HT1080 (cell line): ENCODE data around the gene SYT8. TPM values are rescaled to one million over a fixed set of nuclear protein-coding genes. Genes with fewer than 3 reads are reported as not detected.

ENCODE experiments used
- DNase-seq: peaks from one replicate; pipeline ENCODE4 v3.0.0-alpha.2; 2015; ENCODE audit warnings: low read depth
- total RNA-seq: library from RNA; depleted of rRNA; stranded (reverse); fragments of >200 nt; shearing (Covaris generic); gene quantifications from 2 replicates; pipeline ENCODE4 v1.2.3, GENCODE V29; 2014

Gene SYT8
- total RNA-seq, 1 experiment from 2014 or later: not detected

DNA sequence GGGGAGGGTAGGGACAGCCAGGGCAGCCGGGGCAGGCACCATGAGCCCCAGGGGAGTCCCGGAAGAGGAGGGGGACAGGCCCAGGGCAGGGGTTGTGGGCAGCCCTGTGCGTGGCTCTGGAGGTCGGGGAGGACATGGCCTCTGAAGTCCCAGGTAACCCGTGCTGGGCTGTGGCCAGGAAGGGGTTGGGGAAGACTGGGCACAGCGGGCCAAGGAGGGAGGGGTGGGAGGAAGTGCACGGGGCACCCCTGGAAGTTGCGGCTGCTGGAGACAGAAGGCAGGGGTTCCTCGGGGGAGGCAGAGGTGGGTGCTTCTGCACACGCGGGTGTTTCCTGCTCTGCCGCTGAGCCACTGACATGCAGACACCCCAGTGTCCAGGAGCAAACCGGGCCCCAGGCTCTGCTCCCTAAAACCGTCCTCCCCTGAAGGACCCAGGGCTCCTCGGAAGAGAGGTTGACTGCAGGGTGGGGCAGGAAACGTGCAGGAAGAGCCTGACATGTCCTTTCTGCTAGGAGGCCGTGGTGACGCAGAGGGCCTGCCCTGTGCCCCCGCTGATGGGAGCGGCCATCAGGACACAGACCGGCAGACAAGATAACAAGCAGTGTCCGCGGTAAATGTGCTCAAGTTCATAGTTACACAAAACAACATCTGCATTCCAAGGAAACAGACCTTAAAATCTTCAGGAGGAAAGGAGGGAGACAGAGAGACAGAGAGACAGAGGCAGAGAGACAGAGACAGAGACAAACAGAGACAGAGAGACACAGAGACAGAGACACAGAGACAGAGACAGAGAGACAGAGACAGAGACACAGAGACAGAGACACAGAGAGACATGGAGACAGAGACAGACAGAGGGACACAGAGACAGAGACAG lies 9.7 kb downstream of the SYT8 start:
- no peak for DNase-seq

DNA sequence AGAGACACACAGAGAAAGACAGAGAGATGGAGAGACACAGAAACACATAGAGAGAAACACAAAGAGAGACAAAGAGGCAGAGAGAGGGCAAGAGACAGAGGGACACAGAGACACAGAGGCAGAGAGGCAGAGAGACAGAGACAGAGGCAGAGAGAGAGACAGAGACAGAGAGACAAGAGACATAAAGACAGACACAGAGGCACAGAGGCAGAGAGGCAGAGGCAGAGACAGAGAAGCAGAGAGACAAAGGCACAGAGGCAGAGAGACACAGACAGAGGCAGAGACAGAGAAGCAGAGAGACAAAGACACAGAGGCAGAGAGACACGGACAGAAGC lies 10.3 kb downstream of the SYT8 start:
- no peak for DNase-seq

DNA sequence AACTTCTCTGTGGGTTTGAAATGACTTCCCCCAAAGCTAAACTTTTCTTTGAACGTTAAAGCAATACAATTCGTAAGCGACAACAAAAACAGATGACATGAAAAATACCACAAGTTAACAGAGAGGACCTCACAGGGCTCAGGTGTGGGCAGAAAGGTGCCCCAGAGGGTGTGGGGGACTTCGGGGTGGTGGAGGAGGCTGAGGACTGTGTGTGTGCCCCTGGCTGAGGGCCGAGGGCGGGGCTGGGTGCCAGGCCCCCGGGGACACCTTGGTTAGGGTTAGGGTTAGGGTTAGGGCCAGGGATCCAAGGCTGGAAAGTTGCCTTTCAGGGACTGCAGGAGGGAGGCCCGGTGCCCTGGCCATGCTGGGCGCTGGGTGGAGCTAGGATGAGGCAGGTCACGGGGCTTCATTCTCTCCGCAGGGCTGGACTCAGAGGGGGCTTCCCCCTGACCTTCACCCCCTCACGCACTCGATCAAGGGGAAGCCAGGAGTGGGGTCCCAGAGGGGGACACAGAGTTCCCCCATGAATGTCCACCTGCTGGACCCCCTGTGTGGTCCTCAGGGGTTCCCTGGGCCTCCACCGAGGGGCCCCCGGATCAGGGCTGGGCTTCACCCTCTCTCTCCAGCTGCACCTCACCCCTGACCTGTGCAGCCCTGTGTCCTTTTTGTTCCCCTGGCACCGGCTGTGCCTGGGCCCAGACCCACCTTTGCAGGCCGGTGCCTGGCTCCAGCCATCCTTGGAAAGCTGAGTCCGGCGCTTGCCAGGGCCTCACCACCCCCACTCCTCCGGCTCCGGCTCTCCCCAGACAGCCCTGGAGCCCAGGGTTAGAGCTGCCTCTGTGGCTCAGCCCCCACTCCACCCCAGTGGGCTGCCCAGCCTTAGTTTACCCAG lies 11.0 kb downstream of the SYT8 start:
- DNase-seq: no peak

DNA sequence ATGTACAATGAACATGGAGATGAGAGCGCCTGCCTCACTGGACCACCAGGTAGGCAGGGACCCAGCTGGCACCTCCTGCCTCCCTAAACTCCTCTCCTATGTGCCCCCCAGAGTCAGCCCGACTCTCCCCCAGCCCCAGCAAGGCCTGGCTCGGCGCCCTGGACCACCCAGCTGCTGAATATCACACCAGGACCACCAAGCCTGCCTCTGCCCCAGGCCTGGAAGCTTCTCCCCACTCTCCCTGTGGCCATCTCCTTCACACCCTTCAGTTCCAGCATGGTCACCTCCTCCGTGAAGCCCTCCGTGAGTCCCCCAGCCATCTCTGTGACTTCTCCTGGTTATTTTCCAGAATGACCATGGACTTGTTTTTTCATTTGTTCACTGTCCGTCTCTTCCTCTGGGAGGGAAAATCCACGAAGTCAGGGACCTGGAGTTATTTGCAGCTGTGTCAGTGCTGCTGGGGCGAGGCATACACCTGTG lies 11.7 kb downstream of the SYT8 start:
- DNase-seq: no peak

DNA sequence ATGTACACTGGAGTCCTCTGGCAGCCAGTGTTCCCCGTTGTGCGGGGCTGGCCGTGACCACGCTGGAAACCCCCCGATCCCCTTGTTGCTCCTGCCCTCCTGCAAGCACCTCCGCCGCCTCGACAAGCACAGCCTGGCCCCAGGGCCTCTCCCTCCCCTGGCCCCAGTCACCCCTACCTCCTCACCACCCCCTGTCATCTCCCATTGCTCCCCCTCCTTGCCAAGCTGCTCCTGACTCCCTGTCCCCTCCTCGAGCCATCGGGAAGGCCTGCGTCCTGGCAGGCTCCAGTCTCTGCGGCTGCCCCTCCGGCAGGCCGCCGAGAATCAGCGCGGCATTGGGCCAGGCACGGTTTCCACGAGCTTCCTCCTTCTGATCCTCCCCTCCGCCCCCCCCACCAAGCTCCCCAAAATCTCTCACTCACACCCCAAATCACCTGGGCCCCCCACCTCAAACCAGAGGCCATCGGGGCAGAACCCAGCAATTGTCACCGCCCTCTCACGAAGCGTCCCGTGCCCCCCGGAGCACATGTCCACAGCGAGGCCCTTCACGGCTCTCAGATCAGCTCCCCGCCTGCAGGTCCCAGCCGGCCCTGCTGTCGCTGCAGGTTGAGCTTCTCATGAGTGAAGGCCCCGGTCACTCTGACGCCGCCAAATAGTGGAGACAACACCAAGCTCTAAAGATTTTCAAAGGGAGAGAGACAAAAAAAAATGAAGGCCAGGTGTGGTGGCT lies 12.4 kb downstream of the SYT8 start:
- DNase-seq: no peak

DNA sequence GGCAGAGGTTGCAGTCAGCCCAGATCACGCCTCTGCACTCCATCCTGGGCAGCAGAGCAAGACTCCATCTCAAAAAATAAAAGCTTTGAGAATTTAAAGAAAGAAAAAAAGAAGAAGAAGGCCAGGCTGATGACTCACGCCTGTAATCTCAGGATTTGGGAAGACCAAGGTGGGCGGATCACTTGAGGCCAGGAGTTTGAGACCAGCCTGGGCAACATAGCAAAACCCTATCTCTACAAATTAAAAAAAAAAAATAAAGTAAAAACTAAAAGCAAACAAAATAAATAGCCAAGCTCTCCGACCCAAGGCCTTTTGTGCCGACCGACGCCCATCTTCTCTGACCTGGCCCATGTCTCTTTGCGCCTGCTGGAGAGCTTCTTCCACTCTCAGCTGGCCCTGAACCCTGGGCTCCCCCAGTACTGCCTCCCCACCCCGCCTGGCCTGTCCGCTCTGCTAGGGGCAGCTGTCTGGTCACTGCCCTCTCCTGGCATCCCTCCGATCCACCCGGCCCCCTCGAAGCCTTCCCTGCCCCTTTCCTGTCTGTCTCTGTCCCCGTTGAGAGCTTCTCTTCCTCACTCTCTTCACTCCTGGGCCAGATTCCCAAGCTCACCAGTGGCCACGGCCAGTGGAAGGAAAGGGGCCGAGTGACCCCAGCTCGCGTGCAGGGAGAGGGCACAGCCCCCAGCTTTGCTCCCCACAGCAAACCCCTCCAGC lies 13.3 kb downstream of the SYT8 start:
- no peak for DNase-seq

DNA sequence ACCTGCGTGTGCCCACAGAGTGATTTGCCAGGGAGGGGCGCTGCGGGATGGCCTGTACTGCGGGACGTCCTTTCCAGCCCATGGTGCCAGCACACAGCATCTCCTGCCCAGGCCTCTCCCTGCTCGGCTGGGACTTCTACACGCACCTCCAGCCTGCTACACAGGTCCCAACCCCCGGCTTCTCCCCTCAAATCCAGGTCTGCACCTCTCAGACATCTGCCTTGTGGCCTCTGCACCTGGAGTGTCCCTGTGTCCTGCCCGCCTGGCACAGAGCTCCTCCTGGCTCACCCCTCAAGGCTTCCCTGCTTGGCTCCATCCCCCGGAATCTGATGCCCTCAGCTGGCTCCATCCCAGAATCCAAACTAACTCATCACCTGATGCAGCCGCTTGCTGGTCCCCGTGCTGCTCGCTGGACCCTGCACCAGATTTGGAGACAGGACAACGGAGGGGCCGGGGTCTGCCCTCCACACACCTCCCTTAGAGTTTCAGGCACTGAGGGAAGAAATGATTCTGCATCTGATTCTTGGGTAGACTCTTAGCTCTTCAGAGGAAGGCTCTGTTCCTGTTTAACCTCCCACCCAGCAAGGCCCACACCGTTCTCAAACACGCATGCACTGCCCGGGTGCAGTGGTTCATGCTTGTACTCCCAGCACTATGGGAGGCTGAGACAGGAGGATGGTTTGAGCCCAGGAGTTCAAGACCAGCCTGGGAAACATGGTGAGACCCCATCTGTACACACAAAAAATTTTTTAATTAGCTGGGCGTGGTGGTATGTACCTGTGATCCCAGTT lies 14.0 kb downstream of the SYT8 start:
- no peak for DNase-seq

DNA sequence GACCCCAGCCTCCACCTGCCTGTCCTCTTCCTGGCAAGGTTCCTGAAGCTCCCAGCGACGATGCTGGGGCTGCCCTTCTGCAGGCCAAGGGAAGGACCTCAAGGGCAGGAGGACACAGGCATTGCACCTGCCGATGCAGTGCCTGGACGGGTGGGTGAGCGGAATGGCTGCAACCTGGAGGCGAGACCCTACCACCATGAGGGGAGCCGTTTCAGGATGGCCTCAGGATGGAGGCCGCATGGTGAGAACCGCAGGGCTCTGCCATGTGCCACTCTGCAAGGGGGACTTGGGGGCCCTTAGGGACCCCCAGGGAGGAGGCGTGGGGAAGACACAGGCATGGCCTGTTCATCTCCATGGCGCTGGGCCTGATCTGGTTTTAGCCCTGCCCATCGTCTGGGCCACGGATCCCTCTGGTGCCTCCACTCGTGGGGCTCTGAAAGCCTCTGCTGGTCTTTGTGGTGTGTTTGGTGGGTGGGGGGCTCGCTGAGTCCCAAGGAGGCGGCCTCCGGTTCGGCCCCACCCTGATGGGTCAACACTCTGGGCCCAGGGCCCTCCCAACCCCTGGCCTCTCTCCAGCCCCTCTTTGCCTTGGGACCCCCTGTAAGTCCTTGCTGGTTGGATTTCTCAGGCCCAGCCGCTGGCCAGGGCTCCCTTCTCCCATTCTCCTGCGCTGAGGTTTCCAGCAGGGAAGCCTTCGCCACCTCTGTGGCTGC lies 16.8 kb downstream of the SYT8 start:
- no peak for DNase-seq

DNA sequence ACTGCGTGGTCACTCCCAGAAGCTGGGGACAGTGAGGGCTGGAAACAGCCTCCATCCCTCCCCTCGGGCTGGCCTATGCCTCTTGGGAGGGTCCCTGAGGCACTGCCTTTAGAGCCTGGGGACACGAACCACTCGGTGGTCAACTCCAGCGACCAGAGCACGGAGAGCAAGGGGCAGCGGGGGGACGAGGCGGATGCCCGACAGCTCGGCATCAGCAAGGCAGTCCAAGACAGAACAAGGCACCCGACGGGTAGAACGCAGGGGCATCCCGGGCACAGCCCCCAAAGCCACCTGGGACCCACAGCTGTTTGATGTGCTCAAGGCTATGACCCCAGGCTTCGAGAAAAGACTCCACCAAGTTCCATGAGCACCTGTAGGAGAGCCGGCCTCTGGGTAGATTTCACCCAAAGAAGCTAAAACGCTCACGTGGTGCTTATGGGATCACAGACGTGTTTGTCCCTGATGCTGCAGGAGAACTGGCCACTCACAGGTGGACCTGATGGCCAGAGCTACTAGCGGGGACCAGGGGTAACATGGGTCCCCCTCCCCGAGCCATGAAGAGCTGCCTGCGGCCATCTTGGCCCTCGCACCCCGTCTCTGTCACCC lies 17.6 kb downstream of the SYT8 start:
- DNase-seq: no peak

DNA sequence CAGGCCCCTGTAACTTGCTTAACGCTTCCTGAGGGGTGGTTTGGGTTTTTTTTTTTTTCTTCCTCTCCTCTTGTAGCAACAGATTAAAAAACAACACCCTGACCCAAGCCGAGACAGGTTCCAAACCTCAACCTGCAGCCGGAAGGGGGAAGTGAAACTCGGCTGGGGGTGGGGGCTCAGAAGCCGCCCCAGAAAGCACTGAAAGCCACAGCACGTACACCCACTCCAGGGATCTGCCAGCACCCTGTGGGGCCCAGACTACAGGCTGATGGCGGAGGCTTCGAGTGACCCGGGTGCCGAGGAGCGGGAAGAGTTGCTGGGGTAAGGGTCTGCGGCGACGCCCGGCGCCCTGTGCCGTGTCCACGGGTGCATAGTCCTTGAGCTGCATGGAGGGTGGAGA lies 18.1 kb downstream of the SYT8 start, which contains the start of gene LSP1:
TSS of gene LSP1 (plus strand) at position 208 of the 400 bp plus-strand sequence. CDS start at position 269, 61 bp downstream.
- no peak for DNase-seq

DNA sequence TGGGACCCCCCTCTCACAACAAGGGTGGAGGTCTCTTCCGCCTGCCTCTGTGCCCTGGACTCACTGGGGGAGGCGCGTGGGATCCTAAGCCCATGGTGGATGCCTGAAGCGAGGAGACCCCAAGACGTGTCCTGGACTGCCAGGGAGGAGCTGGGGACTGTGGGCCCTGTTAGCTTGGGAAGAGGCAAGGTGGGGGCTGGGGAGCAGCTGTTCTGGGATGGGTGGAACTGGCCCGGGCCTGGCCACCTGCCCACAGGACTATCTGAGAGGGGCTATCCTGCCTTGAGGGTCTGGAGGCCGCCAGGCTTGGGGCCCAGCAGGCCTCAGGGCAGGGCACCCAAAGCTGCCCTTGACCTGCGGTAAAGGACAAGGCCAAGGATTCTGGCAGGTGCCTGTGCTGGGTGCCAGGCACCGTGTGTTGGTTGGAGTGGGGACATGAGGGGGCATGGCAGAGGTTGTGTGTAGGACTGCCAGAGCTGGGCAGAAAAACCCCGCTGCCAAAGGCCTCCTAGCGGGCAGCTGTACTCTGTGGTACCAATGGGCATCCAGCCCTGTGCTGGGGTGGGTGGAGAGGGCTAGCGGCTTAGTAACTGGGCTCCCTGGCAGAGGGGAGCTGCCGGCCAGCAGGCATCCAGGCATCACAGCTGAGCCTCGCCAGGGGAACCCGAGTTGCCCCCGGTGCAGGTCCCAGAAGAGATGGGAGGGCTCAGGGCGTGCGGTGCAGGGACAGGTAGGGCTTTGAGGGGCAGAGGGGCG lies 18.8 kb downstream of the SYT8 start:
- DNase-seq: no peak

DNA sequence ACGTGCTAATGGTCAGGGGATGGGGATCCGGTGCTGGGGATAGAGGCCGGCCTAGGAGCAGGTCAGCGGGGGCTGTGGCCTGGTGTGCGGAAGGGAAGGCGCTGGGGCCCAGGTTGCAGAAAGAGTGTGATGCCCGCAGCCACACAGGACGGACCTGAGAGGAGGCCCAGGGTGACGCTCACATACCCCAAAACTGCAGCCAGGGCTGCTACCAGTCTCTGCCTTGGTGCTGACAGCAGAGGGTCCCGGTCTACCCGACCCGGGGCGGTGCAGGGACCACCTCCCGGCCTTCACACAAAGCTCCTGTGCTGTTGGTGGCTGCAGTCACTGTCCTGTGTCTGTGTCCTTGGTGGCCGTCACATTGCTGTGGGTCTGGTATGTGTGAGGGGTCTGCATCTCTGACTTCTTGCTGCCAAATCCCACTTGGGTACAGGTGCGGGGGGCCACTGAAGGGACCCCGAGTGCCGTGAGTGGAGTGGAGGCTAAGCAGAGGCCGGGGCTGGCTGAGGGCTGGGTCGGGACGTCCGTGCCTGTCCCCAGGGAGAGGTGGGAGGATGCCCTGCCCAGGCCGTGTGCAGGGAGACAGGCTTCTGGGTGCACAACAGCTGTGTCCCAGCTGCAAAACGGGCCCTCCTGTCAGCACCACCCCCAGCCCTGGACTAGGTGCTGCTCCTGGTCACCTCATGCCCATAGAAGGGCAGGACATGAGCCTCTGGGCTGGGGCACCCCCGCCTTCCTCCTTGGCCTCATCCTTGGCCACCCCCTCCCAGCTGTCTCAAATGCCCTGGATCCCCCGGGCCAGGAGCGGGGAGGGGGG lies 19.6 kb downstream of the SYT8 start:
- no peak for DNase-seq

DNA sequence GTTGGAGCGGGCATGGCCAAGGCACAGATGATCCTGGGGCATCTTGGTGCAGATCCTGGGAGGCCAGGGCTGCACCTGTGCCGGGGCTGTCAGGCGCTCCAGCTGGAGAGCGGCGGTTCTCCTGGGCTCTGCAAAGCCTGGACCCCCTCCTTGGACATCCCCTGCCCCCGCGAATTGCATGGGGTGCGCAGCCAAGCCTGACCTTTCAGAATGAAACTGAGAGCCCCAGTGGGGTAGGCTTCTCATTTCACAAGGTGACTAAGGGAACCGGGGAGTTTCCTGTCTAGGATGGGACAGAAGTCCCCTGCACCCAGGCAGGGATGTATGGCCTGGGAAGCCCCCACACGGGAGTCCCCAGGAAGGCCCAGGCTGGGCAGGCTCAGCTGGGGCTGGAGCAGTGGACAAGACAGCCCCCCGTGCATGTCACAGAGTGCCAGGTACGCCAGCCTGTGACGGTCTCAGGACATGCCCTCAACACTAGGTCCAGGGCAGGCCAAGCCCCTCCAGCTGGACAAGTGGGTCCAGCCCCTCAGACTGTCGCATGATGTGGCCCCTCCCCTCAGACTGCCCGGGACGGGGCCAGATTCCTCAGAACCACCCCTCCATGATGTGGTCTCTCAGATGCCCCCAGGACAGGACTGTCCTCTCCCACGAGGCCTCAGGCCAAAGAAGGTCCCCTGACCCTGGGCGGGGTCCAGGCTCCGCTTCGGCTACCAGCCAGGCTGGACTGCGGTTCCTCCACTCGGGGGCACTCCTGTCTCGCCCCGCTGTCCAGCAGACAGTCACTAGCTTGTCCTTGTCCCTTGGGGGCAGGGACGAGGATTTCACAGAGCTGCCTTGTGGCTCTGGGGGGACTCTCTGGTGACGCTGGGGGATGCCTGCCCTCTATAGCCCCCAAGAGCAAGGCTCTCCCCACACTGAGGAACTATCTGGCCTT lies 20.4 kb downstream of the SYT8 start:
- DNase-seq: no peak

DNA sequence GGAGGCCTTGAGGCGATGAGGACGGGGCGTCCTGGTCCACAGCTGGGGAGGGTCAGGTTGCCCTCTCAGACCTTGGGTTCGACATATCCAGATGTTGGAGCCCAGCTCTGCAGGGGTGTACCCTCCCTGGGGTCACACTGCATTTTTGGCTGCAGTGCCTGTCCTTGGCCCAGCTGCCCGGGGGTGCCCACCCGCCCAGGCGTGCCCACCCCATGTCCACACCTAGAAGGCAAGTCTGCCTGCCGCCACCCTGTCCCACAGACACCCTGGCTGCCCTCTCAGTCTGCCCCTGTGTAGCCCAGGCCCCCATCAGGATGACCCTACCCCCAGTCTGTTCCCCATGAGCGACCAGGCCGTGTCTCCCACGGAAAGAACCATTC lies 21.1 kb downstream of the SYT8 start:
- no peak for DNase-seq

DNA sequence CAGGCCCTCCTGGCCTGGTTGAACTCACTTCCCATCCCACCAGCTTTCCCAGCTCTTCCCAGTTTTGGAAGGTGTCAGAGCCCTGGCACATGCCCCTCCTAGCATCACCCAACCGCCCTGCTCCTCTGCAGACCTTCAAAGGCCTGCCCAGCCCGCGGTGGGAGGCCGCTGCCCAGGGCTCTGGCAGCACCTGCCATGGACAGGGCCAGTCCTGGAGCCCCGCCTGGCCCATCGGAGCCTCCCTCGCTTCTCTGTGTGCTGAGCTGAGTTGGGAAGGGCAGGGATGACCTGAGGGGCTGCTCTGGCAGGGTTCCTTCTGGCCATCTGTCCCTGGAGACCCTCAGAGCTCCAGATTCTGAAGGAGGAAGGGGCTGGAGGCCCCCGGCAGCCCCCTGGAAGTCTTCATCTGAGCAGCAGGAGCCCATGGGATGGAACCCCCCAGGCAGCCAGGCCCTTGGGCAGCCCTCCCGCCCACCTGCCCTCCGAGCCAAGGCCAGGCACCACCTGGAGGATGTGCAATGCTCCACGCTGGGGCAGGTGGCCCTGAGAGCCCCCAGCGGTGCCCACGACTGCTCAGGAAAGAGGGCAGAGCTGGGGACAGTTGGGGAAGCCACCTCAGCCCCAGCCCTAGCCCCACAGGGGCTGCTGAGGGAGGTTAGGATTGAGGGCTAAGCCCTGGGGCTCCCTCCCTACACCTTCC lies 21.7 kb downstream of the SYT8 start:
- DNase-seq: no peak

DNA sequence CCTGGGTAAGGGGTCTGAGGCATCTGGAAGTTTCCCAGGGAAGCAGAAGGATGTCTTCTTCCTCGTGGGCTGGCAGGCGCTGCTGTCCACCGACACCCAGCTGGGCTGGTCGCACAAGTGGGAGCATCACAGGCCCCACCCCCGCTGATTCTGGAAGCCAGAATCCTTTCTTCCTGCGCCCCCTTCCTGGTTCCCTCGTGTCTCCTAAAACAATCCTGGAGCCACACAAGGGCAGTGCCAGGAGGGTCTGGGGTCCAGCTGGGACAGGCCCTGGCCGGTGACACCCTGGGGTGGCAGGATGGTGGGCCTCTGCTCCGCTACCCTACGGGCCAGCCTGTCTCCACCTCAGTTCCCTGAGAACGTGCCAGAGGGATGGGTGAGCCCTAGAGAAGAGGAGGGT lies 22.3 kb downstream of the SYT8 start:
- no peak for DNase-seq
